Astrocyte (in vitro differentiated cells and primary cell): ENCODE results near the gene PSMG2. TPM values are rescaled to one million over a fixed set of nuclear protein-coding genes. Genes with fewer than 3 reads are reported as not detected.

Experiments used
- DNase-seq: peaks from one replicate; pipeline ENCODE4 v3.0.0-alpha.2; 2010; ENCODE audit warnings: low read depth
- FAIRE-seq: peaks from 2 replicates; lab custom pipeline; 2011; peaks lifted over from hg19 to GRCh38; lab: Jason Lieb, UNC
- H2AFZ ChIP-seq: 2 replicates; pipeline ENCODE4 v1.6.0; 2012; ENCODE audit warnings: low read depth, low read length, inconsistent platforms
- H3K27ac ChIP-seq: 2 replicates; pipeline ENCODE4 v1.5.1; 2011; ENCODE audit warnings: low read depth, low read length, inconsistent platforms
- H3K27me3 ChIP-seq: 2 replicates; pipeline ENCODE4 v1.6.0; 2011; ENCODE audit warnings: low read length, inconsistent platforms; ENCODE audit not compliant: insufficient read depth
- H3K36me3 ChIP-seq: 2 replicates; pipeline ENCODE4 v1.5.1; 2011; ENCODE audit warnings: low read length, inconsistent platforms; ENCODE audit not compliant: insufficient read depth
- H3K4me1 ChIP-seq: 2 replicates; pipeline ENCODE4 v1.5.1; 2011; ENCODE audit warnings: low read length, inconsistent platforms; ENCODE audit not compliant: insufficient read depth
- H3K4me2 ChIP-seq: 2 replicates; pipeline ENCODE4 v1.6.0; 2012; ENCODE audit warnings: low read length, inconsistent platforms
- H3K4me3 ChIP-seq: 2 replicates; pipeline ENCODE4 v1.5.1; 2011; ENCODE audit warnings: low read depth, mild to moderate bottlenecking, low read length, inconsistent platforms; ENCODE audit not compliant: insufficient read depth
- H3K79me2 ChIP-seq: 2 replicates; pipeline ENCODE4 v1.6.0; 2012; ENCODE audit warnings: mild to moderate bottlenecking, low read length, inconsistent platforms; ENCODE audit not compliant: insufficient read depth
- H3K9ac ChIP-seq: 2 replicates; pipeline ENCODE4 v1.6.0; 2012; ENCODE audit warnings: mild to moderate bottlenecking, low read length, inconsistent platforms
- H3K9me3 ChIP-seq: 2 replicates; pipeline ENCODE4 v1.5.1; 2012; ENCODE audit warnings: low read depth, mild to moderate bottlenecking, low read length, inconsistent platforms; ENCODE audit not compliant: insufficient read depth
- H4K20me1 ChIP-seq: 2 replicates; pipeline ENCODE4 v1.6.0; 2012; ENCODE audit warnings: low read length, inconsistent platforms; ENCODE audit not compliant: insufficient read depth
- H3K27ac Mint-ChIP-seq: one replicate; pipeline ENCODE4 v1.8.0; 2021; ENCODE audit warnings: mild to moderate bottlenecking, mixed read lengths; ENCODE audit not compliant: unreplicated experiment
- H3K27me3 Mint-ChIP-seq: one replicate; pipeline ENCODE4 v1.8.0; 2021; ENCODE audit warnings: low read depth, mixed read lengths; ENCODE audit not compliant: unreplicated experiment
- H3K36me3 Mint-ChIP-seq: one replicate; pipeline ENCODE4 v1.8.0; 2021; ENCODE audit warnings: low read depth, mixed read lengths; ENCODE audit not compliant: unreplicated experiment
- H3K4me1 Mint-ChIP-seq: one replicate; pipeline ENCODE4 v1.8.0; 2021; ENCODE audit warnings: low read depth, mixed read lengths; ENCODE audit not compliant: unreplicated experiment
- H3K4me3 Mint-ChIP-seq: one replicate; pipeline ENCODE4 v1.8.0; 2021; ENCODE audit warnings: mild to moderate bottlenecking, moderate library complexity, mixed read lengths; ENCODE audit not compliant: unreplicated experiment
- H3K9me3 Mint-ChIP-seq: one replicate; pipeline ENCODE4 v1.8.0; 2021; ENCODE audit warnings: mild to moderate bottlenecking, mixed read lengths; ENCODE audit not compliant: unreplicated experiment
- CTCF ChIP-seq: IDR thresholded peaks from 2 replicates; pipeline ENCODE4 v1.5.1; 2011; ENCODE audit warnings: low read depth, mild to moderate bottlenecking, inconsistent platforms, low read length, moderate library complexity; ENCODE audit not compliant: insufficient read depth
- EZH2 ChIP-seq: IDR thresholded peaks from 2 replicates; pipeline ENCODE4 v1.6.1; 2012; ENCODE audit warnings: mild to moderate bottlenecking, low read length, inconsistent platforms; ENCODE audit not compliant: insufficient read depth
- total RNA-seq: library from RNA; stranded (reverse); gene quantifications from 2 replicates; pipeline ENCODE4 v1.2.1, GENCODE V29; 2021

Gene PSMG2
- total RNA-seq, 1 donor from 2014 or later: 57.4 TPM

- H3K36me3 ChIP-seq: no peaks in the 10 kb centered on the region
- H3K4me3 ChIP-seq: no peak overlapping the region
- H4K20me1 ChIP-seq: no peaks in the 10 kb centered on the region
- H3K27ac ChIP-seq: no peak overlapping the region
- no peaks in the 10 kb centered on the region for H3K79me2 ChIP-seq
- no peak overlapping the region for H3K4me2 ChIP-seq
- peaks cover 19% of the 10 kb centered on the region for H3K4me1 Mint-ChIP-seq
- H3K4me1 ChIP-seq: no peaks in the 10 kb centered on the region
- H3K27me3 Mint-ChIP-seq: no peaks in the 10 kb centered on the region
- H3K36me3 Mint-ChIP-seq: no peaks in the 10 kb centered on the region
- H2AFZ ChIP-seq: no peak overlapping the region
- no peak overlapping the region for H3K27ac Mint-ChIP-seq
- DNase-seq (no peak), FAIRE-seq (no peak)
- H3K27me3 ChIP-seq: no peaks in the 10 kb centered on the region
- H3K9me3 ChIP-seq: no peaks in the 10 kb centered on the region
- no peak overlapping the region for H3K9ac ChIP-seq
- TF ChIP-seq EZH2 (no peak), CTCF (no peak)
- H3K9me3 Mint-ChIP-seq: peaks cover 2% of the 10 kb centered on the region
- H3K4me3 Mint-ChIP-seq: no peak overlapping the region
Measured at GRCh38 chr18:12748671-12749070, 45.8 kb downstream of the PSMG2 start.

- peaks cover 2% of the 10 kb centered on the region for H3K9me3 Mint-ChIP-seq
- FAIRE-seq: no peak
- H3K27ac Mint-ChIP-seq: peak overlapping the region; percentile 69
- H3K27me3 Mint-ChIP-seq: no peaks in the 10 kb centered on the region
- Histone ChIP-seq H3K4me3 (no peak overlapping the region), H4K20me1 (no peaks in the 10 kb centered on the region), H3K4me2 (no peak overlapping the region), H3K79me2 (no peaks in the 10 kb centered on the region), H3K9ac (no peak overlapping the region), H3K27ac (no peak overlapping the region), H3K27me3 (no peaks in the 10 kb centered on the region), H3K4me1 (no peaks in the 10 kb centered on the region), H2AFZ (no peak overlapping the region), H3K9me3 (no peaks in the 10 kb centered on the region), H3K36me3 (no peaks in the 10 kb centered on the region)
- no peak for TF ChIP-seq CTCF
- TF ChIP-seq EZH2: no peak
- H3K4me3 Mint-ChIP-seq: no peak overlapping the region
- no peak for DNase-seq
- peaks cover 19% of the 10 kb centered on the region for H3K4me1 Mint-ChIP-seq
- no peaks in the 10 kb centered on the region for H3K36me3 Mint-ChIP-seq
Measured at GRCh38 chr18:12749121-12749520, 46.3 kb downstream of the PSMG2 start.

GRCh38 chr18:12750076-12750714 lies 47.4 kb downstream of the PSMG2 start:
- no peak overlapping the region for H3K27ac ChIP-seq
- H3K4me2 ChIP-seq: no peak overlapping the region
- no peaks in the 10 kb centered on the region for H3K9me3 ChIP-seq
- Mint-ChIP-seq H3K4me1 (peaks cover 19% of the 10 kb centered on the region), H3K27ac (no peak overlapping the region), H3K36me3 (no peaks in the 10 kb centered on the region), H3K27me3 (no peaks in the 10 kb centered on the region), H3K4me3 (no peak overlapping the region), H3K9me3 (peaks cover 2% of the 10 kb centered on the region)
- H3K9ac ChIP-seq: no peak overlapping the region
- DNase-seq (peak; percentile 22), FAIRE-seq (no peak)
- no peaks in the 10 kb centered on the region for H3K36me3 ChIP-seq
- TF ChIP-seq CTCF: no peak
- TF ChIP-seq EZH2: no peak
- no peak overlapping the region for H2AFZ ChIP-seq
- no peaks in the 10 kb centered on the region for H3K4me1 ChIP-seq
- H3K27me3 ChIP-seq: no peaks in the 10 kb centered on the region
- H4K20me1 ChIP-seq: no peaks in the 10 kb centered on the region
- no peaks in the 10 kb centered on the region for H3K79me2 ChIP-seq
- no peak overlapping the region for H3K4me3 ChIP-seq
